ENCODE measurements around the gene PTRH1.

The PTRH1 gene

GRCh38 chr9:127728808-127729207 is 13.3 kb upstream of the PTRH1 start:
- no peak overlapping the region for H3K4me3 ChIP-seq (ENCODE audit: low read depth, low read length)
- no peak for DNase-seq (ENCODE audit: low read depth)
- TF ChIP-seq CTCF (IDR thresholded peaks at IDR 0.05; ENCODE audit: low read depth, low read length, missing control alignments), result no peak
- in situ Hi-C loops (cut with HindIII; ENCODE audit: low sequenced_read_pairs), result no loop called here

DNA sequence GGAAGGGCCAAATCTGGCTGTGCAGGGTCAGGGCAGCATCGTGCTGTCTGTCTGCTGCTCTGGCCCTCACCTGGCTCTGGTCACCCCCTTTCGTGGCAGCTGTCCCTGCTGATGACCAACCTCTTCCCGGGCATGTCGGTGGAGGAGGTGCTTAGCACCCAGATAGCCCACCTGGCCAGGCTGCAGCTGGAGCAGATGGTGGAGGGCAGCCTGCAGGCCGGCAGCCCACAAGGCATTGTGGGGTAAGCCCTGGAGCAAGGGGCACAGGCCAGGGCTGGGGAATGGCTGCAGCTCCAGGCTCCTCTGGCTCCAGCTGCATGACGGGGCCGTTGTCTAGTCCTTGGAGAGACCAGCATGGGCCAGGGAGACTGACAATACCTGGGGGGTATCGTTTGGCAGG is 11.4 kb upstream of the PTRH1 start:
- no peak for DNase-seq (ENCODE audit: low read depth)
- in situ Hi-C loops (cut with HindIII; ENCODE audit: low sequenced_read_pairs), result no loop called here
- TF ChIP-seq CTCF (IDR thresholded peaks at IDR 0.05; ENCODE audit: low read depth, low read length, missing control alignments), result no peak
- H3K4me3 ChIP-seq (ENCODE audit: low read depth, low read length), result no peak overlapping the region

- H3K4me3 ChIP-seq (ENCODE audit: low read depth, low read length), result no peak overlapping the region
- DNase-seq (ENCODE audit: low read depth), result no peak
- no peak for TF ChIP-seq CTCF (IDR thresholded peaks at IDR 0.05; ENCODE audit: low read depth, low read length, missing control alignments)
- in situ Hi-C loops (cut with HindIII; ENCODE audit: low sequenced_read_pairs), result no loop called here
Measured at GRCh38 chr9:127724012-127724411, 8.5 kb upstream of the PTRH1 start.

DNA sequence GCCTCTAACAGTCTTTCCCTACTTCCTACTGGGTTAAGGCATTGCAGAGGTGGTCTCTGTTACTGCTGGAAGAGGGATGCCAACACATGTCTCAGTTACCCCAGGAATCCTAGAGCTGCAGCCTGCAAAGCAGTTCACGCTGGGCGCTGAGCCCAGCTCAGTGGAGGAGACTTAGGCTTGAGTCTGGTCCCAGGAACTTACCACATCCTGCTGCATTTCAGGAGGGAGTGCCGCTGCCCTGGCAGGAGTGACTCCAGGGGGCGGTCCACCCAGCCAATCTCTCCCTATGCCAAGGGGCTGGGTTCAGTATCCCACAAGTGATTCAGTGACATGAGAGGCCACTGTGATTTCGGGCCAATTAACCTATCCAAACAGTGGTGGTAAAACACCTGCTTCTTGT is 8.0 kb upstream of the PTRH1 start:
- peak; percentile 25 for TF ChIP-seq CTCF (IDR thresholded peaks at IDR 0.05; ENCODE audit: low read depth, low read length, missing control alignments)
- in situ Hi-C loops (cut with HindIII; ENCODE audit: low sequenced_read_pairs), result no loop called here
- peak; percentile 76 for DNase-seq (ENCODE audit: low read depth)
- no peak overlapping the region for H3K4me3 ChIP-seq (ENCODE audit: low read depth, low read length)

GRCh38 chr9:127723013-127723412 is 7.5 kb upstream of the PTRH1 start:
- in situ Hi-C loops (cut with HindIII; ENCODE audit: low sequenced_read_pairs), result no loop called here
- TF ChIP-seq CTCF (IDR thresholded peaks at IDR 0.05; ENCODE audit: low read depth, low read length, missing control alignments), result no peak
- DNase-seq (ENCODE audit: low read depth), result no peak
- no peak overlapping the region for H3K4me3 ChIP-seq (ENCODE audit: low read depth, low read length)

DNA sequence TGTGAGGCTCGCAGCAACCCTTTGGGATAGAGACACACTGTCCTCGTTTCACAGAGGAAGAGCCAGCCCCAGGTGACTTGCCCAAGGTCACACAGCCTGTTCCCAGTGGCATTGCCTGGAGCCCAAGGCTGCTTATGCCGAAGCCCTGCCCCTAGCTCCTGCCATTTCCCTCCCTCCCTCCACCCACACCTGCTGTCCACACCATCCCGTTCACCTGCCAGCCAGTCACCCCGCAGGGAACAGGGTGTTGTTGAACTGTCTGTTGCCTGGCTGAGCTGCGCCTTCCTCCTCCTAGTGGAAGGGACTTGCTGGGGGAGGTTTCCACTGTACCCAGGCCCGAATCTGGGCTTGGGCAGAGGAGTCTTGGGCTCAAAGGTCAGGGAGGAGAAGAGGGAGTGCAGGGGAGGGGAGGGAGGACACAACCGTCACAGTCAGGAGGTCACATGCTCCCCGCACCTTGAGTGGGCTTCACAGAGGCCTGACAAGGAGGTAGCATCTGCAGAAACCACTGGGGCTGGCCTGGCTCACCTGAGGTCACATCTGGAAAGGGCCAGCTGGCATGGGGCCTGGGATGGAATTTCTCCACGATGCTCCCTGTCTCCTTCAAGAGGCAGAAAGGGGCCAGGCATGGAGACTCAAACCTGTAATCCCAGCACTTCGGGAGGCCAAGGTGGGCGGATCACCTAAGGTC is 6.7 kb upstream of the PTRH1 start:
- in situ Hi-C loops (cut with HindIII; ENCODE audit: low sequenced_read_pairs), result no loop called here
- DNase-seq (ENCODE audit: low read depth), result no peak
- TF ChIP-seq CTCF (IDR thresholded peaks at IDR 0.05; ENCODE audit: low read depth, low read length, missing control alignments), result no peak
- no peak overlapping the region for H3K4me3 ChIP-seq (ENCODE audit: low read depth, low read length)

Measured in astrocyte of the cerebellum (primary cell).